Measurements from ENCODE around the gene MOV10L1.

The MOV10L1 gene

DNA sequence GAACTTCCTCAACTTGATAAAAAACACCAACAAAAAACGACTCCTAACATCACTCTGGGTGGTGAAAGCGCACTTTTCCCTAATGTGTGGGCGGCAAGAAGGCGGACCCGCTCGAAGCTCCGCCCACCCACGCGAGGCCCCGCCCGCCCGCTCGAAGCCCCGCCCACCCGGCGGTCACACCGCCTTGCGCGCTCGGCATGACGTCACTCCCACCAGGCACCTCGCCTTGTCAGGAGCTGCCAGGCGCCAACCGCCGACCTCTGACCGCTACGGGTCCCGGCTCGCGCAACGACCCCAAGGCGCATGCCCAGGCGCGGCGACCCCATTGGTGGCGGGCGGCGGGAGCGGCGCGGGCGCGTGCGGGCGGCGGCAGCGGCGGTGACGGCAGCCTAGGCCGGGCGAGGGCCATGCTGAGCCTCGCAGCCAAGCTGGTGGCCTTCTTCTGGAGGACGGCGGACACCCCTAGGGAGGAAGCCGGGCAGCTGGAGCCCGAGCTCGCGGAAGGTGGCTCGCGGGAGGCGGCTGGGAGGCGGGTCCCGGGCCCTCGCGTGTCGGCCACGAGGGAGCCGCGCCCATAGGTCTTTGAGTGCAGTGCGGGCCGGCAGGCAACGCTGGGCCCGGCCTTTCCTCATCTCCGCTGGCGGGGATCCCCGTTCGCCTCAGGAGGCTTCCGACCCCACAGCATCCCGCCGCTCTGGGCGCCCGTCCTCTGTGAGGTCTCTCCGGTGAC, at the start of gene MOV10L1:
Gene MOV10L1, plus strand, starts transcription at position 325 of the 730 bp plus-strand sequence. Its CDS starts 83 bp downstream, at position 408.
- FAIRE-seq, result no peak

DNA sequence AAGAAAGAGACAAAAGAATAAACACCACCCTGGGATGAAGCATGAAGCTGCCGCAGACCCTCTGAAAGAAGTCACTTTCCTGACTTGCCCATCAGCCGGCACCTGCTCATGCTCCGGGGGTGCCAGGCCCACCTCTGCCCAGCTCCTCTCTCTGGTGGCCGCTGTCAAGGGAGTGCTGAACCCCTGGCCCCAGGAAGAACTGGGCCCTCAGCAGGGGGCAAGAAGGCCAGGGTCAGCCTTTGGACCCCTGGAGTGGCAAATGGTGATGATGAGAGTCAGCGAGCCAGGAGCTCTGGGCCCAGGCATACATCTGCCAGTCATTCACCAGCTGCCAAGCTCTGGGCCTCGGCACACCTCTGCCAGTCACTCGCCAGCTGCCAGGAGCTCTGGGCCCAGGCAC, 49.1 kb upstream of the MOV10L1 start:
- FAIRE-seq, result no peak

DNA sequence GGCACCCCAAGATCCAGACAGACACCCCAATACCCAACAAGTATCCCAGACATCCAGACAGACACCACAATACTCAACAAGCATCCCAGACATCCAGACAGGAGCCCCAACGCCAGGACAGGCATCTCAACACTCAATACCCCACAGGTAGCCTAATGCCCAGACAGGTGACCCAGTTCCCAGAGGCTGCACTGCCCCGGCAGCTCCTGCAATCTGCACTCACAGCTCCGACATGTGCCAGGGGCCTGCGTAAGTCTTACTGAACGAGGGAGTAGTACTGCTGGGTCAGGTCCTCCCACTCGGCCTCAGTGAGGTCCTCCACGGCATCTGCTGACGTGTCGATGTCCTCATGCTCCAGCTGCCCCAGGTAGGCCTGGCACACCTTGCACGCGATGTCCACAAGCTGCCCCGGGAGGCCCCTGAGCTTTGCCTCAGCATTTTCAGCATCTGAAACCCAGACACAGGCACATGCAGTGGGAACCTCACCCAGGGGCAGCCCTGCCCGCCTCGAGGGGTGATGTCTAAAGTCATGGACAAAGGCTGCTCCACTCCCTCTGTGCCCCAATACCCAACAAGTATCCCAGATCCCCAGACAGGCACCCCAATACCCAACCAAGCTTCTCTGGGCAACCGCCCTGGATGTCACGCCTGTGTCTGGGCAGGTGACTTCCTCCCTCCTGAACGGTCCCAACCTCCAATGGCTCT, 48.3 kb upstream of the MOV10L1 start:
- no peak for FAIRE-seq

DNA sequence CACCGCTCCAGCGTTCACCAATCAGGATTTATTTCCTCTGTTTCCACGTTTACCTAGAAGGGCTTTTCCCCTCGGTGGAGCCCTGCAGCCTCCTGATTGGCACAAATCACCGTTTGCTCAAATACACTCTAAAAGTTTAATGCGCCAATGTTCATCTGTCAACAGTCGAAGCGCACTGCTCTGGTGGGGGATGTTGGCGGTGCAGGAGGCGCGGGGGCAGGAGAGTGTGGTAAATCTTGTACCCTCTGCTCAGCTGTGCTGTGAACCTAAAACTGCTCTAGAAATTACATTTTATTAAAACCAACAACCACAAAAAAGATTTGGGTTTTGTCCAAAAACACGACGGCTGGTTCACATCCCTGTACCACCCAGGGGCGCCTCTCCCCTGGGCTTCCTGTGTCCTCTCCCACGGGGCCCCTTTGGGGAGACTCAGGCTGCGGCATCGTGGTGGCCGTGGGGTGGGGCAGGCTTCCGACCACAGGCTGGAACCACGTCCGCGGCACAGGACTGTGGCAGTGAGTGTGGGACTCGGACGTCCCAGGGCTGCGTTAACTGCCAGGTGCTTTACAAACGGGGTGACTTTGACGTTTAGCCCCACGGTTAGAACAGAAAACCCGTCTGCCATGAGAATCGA, 45.2 kb upstream of the MOV10L1 start:
- FAIRE-seq, result no peak

DNA sequence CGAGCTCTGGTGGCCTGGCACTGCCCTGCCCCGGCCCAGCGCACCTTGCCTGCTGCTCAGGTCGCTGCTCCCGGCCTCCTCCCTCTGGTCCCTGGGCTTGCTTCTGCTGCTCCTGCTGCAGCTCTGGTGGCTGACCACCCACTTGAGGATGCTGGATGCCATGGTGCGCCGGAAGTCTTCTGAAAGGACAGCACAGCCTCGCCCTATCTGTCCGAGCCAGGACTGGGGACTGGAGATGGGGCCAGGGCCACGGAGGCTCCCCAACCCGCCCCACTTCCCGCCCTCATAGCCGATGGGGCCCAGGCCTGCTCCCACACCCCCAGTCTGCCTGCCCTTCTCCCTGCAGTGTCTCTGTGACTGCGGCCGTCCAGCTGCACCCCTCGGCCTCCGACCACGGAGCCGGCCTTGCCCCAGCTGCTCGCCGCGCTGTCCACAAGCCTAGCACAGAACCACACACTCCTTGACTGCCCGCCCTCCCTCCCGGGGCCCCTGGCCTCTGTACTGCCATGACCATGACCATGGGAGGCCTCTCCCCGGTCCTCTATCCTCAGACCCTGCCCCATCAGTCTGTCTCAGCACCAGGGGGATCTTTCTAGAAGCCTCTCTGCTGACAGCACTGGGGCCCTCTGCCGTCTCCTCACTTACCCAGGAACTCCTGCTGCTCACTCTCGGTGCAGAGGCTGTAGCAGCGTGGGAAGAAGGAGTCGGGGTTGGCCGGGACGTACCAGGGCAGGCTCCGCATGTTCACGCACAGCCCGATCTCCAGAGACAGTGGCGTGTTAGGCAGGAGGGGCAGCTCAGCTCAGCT, 44.4 kb upstream of the MOV10L1 start:
- no peak for FAIRE-seq

DNA sequence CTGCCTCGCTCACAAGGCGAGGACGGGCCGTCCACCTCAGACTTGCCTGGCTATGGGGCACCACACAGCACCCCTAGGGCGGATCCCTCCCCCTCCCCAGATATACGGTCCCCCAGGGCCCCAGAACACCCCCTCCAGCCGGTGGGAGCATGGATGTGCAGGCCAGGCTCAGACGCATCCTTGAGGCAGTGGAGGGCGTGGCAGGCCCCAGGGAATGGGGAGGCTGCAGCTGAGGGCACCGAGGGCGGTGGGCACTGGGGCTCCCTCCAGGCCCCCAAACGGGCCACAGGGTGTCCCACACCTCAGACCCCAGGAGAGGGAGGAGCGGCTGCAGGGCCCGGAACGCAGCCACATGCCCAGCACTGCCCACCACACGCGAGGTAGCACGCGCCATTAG, 43.8 kb upstream of the MOV10L1 start:
- no peak for FAIRE-seq

DNA sequence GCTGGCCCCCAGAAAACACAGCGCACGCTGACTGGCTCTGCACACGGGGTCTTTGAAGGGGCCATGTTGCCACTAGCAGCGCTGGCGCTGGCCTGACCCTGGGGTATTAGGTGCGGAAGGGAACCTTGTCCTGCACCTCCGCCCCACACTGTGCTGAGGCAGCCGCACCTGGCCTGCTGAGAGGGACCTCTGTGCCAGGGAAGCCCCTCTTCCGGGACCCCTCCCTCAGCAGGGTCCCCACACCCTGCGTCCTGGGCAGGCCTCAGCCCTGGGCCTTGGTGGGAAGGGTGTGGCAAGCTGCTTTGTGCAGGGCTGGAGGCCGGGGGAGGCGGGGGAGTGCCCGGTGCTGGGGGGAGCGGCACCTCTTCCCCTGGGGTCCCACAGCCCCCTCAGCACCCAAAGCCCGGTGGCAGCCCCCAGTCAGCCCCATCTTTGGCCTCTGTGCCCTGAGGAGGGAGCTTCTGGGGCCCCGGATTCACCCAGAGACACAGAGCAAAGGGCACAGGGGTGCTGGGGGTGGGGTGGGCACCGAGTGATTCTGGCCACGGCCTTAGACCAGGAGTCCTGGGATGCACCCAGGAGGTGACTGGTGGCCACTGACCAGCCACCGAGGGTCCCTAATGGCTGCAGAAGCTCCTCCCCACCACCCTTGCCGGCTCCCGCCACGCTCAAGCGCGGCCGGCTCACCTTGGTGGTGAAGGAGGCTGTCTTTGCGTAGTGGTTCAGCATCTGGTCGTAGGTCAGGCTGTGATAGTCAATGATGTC, 43.1 kb upstream of the MOV10L1 start:
- FAIRE-seq, result no peak

DNA sequence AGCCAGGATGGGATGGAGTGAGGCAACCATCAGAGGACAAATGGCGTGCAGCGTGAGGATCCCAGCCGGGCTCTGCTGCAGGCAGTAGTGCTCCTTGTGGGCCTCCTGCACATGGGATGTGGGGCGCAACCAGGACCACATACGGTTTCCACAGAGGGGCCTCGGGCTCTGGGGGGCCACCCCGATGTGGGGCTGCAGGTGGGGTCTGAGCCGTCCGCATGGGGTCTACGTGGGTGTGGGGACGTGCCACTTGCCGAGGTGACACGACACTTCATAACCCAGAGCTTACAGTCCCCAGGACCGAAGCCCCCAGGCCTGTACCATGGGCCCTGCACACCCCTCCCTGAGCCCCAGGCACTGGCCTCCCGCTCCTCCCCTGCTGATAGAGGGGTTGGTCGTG, 42.5 kb upstream of the MOV10L1 start:
- FAIRE-seq, result no peak

DNA sequence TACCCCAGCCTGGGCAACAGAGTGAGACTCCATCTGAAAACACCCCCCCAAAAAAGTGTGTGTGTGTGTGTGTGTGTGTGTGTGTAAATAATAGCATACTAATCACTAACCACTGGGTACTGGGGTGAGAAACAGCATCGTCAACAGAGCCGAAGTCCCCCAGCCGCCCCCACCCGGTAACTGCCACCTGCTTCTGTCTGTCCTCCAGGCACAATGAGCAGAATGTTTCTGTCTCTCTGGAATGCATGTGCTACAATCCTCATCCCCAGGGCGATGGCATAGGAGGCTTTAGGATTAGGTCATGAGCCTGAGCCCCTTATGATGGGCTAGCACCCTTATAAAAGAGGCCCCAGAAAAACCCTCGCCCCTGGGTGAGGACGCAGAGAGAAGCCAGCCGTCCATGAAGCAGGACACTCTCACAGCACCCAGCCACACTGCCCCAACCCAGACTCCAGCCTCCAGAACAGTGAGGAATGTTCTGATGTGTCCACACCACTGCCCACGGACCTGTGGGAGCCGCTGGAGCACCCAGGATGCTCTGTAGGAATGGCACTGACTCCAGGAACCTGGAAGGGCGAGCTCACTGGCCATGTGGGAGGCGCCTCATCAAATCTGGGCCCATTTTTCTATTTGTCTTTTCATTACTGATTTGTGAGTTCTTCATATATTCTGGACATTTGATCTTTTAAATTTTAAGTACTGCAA, 41.6 kb upstream of the MOV10L1 start:
- FAIRE-seq, result no peak

DNA sequence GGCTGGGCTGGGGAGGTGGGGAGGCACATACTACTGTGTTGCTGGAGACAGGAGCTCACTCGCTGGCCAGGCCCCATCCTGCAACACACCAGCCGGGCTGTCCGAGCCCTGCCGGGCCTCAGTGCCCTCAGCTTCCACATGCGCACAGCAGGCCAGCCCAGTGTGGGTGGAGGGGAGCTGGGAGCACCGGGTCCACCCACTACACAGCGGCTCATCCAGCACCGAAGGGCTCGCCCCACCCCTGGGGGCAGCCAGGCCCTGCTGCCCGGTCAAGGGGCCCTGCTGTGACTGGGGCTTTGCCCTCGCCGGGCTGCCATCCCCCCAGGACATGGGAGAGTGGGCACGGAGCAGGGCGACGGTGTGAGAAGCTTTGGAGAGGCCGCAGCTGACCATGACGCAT, 41.0 kb upstream of the MOV10L1 start:
- no peak for FAIRE-seq

DNA sequence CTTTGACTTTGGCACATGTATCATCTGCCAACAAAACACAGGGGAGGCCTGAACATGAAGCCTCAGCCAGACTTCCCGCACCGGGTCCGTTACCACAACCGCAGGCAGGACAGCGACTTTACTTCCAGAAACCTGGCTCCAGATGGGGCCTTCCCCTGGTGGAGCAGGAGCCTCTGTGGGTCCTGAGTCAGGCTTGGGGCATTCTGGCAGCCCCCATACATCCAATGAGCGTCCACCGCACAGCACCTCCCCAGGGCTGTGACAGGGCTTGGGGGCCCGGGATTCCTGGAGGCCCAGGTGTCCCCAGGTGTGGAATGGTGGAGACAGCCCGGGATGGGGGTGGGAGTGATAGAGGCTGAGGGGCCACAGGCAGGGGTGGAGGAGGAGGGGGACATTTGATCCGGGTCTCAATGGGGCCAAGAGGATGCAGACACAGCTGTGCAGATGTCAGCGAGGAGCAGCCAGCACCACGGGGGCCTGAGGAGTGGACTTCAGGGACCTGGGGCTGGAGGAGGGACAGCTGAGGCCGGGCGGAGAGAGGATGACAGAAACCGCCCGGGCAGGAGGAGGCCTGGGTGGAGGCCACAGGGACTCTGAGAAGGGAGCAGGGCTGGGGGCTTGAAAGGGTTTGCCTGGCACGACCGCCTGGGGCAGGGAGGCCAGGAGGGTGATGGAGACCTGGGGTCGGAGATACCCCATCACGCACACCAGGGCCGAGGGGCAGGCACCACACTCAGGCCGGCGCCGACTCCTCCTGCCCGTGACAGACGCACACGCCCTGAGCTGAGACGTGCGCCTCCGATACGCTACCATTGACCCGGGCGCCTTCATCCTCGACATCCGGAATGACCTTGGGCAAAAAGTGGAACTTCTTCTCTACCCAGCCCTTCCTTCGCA, 40.3 kb upstream of the MOV10L1 start:
- FAIRE-seq, result no peak

DNA sequence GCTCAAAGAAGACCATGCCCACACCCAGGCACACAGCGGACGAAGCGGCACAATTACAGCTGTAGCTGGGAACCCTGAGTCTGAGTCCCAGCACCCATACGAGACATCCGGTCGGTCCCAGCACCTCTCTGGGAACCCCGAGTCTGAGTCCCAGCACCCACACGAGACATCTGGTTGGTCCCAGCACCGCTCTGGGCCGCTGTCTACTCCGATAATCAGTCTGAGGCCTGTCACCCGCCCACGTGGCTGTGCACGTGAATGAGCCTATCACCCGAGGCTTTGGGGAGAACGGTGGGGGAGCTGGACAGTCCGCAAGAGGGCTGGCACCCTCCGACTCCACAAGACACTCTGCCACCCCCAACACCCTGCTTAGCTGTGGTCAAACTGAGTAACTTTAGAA, 37.9 kb upstream of the MOV10L1 start:
- FAIRE-seq, result no peak

DNA sequence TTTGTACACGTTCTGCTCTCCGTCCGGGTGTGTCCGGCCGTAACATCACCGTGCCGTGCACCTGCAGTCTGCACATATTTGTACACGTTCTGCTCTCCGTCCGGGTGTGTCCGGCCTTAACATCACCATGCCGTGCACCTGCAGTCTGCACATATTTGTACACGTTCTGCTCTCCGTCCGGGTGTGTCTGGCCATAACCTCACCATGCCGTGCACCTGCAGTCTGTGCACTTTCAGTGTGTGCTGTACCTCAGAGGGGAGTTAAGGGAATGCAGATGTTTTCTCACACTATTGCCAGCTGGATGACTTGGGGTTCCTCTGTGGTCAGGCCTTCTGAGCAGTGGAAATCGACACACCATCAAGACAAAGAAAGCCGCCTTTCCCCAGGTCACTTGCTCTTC, 35.9 kb upstream of the MOV10L1 start:
- no peak for FAIRE-seq

DNA sequence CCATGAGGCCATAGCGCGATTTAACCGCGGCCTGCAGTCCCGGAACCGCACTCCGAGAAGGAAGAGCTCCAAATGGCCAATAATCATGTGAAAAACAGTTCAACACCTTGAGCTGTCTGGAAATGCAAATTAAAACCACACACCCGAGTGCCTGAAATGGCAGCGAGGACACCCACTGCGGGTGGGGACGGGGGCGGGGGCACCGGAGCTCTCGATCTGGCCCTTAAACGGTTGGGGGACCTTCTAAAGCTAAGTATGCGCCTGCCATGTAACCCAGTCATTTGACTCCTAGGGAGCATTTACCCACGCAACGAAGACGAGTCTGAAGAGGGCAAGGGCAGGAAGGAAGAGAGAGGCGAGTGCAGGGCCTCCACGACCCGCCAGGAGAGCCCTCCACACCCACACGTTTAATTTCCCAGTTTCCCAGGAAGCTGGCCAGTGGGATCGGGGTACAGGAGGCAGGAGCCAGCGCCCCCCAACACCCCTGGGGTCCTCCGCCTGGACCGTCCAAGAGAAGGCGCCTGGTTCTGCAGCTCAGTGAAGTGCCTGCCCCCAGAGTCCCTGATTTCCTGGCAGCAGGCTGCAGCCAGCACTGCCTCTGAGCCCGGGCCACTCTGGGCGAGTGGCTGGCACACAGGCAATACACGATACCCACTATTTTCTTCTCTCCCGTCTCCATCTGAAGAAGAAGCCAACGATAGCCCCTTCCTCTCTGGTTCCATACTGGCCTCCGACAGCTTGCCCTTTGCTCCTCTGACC, 33.4 kb upstream of the MOV10L1 start:
- FAIRE-seq, result no peak

DNA sequence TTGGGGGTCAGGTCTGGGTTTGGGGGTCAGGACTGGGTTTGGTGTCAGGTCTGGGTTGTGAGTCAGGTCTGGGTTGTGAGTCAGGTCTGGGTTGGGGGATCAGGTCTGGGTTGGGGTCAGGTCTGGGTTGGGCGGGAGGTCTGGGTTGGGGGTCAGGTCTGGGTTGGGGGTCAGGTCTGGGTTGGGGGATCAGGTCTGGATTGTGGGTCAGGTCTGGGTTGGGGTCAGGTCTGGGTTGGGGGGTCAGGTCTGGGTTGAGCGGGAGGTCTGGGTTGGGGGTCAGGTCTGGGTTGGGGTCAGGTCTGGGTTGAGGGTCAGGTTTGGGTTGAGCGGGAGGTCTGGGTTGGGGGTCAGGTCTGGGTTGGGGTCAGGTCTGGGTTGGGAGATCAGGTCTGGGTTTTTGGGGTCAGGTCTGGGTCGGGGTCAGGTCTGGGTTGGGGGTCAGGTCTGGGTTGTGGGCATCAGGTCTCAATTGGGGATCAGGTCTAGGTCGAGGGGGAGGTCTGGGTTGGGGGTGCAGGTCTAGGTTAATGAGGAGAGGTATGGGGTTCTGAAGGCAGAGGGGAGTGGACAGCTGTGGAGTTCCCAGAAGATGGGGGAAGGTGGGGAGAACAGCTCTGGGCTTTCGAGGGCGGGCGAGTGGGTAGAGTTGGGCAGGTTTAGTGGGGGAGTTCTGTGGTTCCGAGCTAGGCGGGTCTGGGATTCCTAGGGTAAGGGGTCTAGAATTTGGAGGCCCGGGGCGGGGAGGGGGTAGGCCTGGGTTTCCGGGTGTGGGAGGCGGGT, 32.3 kb upstream of the MOV10L1 start:
- FAIRE-seq, result no peak

DNA sequence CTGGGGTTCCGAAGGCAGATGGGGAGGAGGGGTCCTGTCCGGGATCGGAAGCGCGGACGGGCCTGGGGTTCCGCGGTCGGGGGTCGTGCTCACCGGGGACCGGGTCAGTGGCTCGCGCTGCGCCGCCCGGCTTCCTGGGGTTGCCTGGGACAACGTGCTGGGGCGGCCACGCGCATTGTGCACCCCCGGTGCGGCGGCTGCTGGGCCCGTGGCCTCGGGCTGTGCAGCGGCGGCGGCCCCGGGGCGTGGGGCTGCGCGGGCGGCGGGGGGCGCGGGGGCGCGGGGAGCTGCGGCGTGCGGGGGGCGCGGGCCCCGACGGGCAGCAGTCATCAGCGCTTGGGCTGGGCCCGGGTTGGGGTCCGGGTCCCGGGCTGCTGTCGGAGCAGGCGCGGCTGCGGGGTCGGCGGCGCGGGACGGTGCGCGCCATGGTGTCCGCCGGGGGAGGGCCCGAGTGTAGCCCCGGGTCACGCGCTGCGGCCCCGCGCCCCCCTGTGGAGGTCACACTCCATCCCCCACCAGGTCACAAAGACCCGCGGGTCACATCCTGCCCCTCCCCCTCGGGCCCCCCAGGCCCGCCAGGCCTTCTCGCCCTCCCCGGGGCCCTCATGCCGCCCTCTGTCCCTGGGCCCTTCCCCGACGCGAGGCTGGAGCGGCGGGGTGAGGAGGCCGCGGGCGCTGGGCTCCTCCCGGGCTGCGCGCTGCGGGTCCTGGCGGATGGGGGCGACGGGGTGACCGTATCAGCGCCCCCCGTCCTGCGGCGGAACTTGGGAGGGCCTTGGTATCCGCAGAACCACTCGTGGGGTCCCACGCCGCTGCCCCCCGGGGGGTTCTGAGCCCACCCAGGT, 31.5 kb upstream of the MOV10L1 start, which contains the start of gene TTLL8:
Gene TTLL8, minus strand, starts transcription at position 238 of the 845 bp plus-strand sequence.
- FAIRE-seq, result no peak

DNA sequence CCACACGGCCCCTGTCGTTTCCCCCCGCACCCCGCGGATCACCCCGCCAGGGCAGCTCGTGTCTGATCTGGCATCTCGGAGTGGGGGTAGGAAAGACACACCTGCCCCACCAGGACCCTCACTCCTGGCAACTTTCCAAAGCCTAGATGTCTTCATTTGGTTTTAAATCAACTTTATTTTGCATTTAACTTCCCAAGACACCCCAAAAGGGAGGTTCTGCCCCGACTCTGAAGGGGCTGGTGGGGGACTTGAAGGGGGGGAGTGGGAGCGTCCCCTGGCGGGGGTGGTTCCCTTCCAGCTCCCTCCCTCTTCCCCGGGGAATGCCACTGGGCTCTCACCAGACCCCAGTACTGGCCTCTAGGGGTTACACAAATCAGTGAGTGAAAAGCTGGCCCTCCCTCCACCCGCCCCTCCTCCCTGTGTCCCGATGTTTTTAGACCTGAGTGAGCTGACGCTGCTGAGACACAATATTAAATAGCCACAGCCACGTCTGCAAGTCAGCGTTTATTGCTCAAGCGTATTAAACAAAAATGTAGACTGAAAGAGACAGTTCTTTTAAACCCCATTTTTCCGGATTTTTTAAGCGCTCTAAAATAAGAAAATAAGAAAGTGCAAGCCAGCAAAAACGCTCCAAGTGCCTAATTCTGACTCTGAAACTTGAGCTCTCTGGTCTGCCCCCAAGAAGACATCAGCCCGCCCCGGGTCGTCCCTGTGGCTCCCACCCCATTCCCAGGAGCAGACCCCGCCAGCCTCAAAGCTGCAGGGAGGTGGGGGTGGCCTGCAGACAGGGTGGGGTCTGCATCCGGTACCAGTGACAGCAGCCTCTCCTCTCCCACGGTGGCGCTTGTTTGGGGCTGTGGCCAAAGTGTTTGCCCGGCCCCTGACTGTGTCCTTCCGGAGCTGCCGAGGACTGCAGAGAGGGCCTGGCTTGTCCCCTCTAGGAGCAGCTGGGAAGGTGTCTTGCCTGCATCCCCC, 30.6 kb upstream of the MOV10L1 start:
- FAIRE-seq, result no peak

All from islet of Langerhans (tissue), 1 donor.